ENCODE results near the gene NDE1.
"Not testable (repeated sequence)": the region's sequence is repeated elsewhere in the genome, so short reads cannot be mapped to it uniquely, and the experiment has no call there.

The NDE1 gene

DNA sequence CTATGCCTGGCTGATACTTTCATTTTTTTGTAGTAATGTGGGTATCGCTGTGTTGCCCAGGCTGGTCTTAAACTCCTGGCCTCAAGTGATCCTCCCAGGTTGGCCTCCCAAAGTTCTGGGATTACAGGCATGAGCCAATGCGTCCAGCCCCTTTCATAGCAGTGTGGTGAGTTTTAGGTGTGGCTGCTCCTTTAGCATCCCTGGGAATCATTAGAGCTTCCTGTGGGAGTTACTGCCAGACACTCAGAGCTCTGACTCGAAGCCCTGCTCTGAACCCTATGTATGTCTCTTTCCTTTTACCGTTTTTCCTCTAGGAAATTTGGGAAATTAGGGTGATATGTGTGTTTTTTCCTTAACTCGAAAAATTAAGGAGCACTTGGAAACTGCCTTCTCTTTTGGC is 44.5 kb downstream of the NDE1 start:
- no peak for DNase-seq (ENCODE audit: low read depth in 2 of 2)

DNA sequence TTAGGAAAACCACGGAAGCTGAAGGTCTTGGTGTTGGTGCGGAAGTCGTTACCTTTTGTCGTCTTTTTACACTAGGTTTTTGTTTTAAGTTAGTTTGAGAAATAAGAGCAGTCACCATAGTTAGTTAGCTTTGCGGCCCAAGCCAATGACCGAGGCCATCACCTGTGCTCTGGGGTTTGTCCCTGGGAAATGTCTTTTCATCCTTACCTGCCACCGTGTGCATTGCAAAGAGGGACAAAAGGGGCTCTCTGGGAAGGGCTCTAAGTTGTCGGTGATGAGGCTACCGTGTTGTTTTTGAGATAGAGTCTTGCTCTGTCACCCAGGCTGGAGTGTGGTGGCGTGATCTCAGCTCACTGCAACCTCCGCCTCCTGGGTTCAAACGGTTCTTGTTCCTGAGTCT is 49.8 kb downstream of the NDE1 start:
- no peak for DNase-seq (ENCODE audit: low read depth in 2 of 2)

DNA sequence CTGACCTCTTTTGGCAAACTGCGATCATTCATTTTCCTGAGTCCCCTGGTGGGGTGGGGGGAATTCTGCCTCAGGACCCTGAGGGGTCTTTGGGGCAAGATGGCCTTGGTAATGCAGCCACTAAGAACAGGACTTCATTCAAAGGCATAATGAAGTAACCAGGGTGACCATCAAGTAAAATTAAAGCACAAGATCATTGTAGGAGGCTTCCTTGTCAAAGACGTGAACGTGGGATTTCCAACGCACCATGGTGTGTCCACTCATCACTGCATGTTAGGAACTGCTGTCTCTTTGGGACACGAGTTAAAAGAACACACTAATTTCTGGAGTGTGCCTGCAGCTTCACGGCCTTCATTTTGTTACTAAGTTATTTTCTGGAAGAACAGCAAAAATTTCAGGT is 51.3 kb downstream of the NDE1 start:
- no peak for DNase-seq (ENCODE audit: low read depth in 2 of 2)

GRCh38 chr16:15701975-15702970 is 52.2 kb downstream of the NDE1 start:
- DNase-seq (ENCODE audit: low read depth in 2 of 2): no peak

DNA sequence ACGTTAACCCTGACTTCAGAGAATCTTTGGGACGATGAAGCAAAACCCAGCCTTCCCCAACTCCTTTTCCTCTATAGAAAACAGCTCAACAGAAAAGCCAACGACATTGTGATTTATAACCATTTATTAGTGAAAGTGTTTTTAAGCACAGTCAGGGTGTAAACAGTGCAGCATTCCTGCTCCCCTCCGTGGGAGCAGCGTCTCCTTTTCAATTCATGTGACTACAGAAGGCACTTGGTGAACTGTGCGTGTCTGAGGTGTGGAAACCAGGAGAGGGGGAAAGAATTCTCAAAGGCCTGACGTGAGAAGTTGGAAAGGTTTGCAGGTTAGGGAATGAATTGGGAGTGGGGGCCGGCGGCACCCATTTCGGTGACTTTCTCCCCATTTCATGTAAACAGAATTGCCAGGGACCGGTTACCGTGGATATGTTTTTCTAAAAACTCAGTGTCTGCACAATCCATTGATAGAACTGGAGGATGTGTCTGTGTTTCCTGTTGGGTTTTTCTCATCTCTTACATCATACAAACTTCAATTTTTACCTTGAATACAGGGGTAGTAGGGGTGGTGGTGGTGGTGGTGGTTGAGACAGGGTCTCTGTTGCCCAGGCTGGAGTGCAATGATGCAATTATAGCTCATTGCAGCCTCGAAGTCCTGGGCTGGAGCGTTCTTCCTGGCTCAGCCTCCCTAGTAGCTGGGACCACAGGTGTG is 53.1 kb downstream of the NDE1 start:
- no peak for DNase-seq (ENCODE audit: low read depth in 2 of 2)

DNA sequence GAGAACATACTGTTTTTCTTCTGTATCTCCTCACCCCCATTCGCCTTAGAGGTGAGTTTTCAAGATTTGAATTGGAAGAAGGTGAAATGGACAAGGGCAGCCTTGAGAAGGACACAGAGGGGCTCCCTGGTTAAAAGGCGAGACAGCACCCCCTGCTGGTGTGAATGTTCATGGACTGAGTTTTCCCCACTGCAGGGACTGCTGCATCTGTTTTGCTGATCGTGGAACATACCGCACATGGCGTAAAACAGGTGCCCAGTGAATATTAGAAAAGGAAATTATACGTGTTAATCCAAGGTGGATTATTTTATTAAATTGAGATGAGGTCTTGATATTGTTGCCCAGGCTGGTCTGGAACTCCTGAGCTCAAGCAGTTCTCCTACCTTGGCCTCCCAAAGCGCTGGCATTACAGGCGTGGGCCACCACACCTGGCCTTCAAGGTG is 54.5 kb downstream of the NDE1 start:
- DNase-seq (ENCODE audit: low read depth in 2 of 2): peak; percentile 37 to 77

DNA sequence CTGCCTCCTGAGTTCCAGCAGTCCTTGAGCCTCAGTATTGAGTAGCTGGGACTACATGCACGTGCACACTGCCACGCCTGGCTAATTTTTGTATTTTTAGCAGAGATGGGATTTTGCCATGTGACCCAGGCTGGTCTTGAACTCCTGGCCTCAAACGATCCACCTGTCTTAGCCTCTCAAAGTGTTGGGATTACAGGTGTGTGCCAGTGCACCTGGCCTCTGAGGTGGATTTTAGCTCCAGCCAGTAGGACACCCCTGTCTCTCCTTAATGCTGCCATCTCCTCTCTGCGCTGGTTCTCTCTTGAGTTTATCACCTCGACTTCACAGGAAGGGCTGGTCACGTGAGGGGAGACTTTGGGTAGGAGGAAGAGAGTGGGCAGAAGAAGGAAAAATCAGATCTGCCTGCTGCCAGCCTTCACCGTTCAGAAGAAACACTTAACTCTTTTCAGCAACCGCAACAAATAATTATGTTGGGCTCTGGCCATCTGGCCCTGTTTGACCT is 55.1 kb downstream of the NDE1 start:
- DNase-seq (ENCODE audit: low read depth in 2 of 2): no peak

GRCh38 chr16:15707332-15707731 is 57.3 kb downstream of the NDE1 start:
- DNase-seq (ENCODE audit: low read depth in 2 of 2): no peak

- DNase-seq (ENCODE audit: low read depth in 2 of 2): no peak
Measured at GRCh38 chr16:15708096-15708495, 58.1 kb downstream of the NDE1 start.

- no peak for DNase-seq (ENCODE audit: low read depth in 2 of 2)
Measured at GRCh38 chr16:15708997-15709396, 59.0 kb downstream of the NDE1 start.

- no peak for DNase-seq (ENCODE audit: low read depth in 2 of 2)
Measured at GRCh38 chr16:15714393-15715172, 64.5 kb downstream of the NDE1 start.

GRCh38 chr16:15715221-15715620 is 65.2 kb downstream of the NDE1 start:
- no peak for DNase-seq (ENCODE audit: low read depth in 2 of 2)

- DNase-seq (ENCODE audit: low read depth in 2 of 2): no peak
Measured at GRCh38 chr16:15716694-15717447, 66.8 kb downstream of the NDE1 start.

DNA sequence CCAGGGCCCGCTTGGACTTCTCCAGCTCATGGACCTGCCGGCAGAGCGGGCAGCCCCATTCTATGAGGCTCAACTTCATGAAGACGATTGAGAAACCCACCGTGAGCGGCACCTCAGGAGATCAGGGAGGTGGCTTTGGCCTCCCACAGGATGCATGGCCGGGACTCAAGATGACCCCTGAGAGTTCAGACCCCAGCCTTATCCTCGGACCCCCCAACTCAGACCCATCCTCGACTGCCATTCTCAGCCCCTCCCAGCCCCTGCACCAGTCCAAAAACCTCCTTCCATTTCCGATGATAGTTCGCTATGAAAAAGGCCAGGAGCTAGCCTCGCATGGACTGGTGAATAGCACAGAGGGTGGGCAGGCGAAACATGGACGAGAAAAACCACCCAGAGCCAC is 71.0 kb downstream of the NDE1 start:
- no peak for DNase-seq (ENCODE audit: low read depth in 2 of 2)

- DNase-seq (ENCODE audit: low read depth in 2 of 2): no peak
Measured at GRCh38 chr16:15723808-15724207, 73.8 kb downstream of the NDE1 start.

DNA sequence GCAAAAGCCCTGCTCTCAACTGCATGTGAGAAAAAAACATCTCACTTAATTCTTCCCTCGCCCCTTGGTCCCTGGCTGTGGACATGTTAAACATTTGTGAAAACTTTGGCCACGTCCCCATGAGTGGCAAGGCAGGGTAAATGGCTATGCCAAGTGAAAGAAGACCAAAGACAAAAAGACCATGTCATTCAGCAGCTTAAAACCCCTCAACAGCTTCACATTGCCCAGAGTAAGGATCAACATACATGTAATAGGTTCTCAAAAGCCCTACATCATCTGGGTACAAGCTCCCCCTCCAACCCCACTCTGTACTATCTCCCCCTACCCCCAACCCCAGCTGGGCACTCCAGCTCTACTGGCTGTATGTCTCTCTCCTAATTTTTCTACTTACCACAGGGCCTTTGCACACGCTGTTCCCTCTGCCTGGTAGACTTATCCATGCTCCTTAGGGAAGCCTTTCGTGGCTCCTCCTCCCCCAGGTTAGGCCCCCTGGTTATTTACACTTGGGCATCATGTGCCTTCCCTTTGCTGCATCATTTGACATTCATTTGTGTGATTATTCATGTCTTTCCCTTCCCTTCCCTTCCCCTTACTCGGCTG is 75.7 kb downstream of the NDE1 start:
- DNase-seq (ENCODE audit: low read depth in 2 of 2): no peak

DNA sequence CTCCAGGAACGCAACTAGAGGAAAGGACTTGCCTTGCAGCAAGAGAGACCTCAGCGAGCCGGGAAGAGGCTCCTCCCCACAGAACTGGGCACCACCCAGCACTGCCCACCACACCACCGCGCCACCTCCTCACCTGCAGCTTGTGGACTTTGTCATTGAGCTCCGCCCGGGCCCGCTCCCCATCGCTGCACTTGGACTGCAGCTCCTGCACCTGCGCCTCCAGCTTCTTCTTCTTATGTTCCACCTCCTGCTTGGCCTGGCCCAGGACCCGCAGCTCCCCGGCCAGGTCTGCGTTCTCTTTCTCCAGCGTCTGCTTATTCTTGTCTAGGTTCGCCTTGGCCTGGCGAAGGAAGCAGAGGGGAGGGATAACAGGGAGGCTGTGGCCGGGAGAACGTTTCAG is 76.7 kb downstream of the NDE1 start:
- DNase-seq (ENCODE audit: low read depth in 2 of 2): no peak

- DNase-seq (ENCODE audit: low read depth in 2 of 2): not testable (repeated sequence)
Measured at GRCh38 chr16:15727697-15728096, 77.7 kb downstream of the NDE1 start.

DNA sequence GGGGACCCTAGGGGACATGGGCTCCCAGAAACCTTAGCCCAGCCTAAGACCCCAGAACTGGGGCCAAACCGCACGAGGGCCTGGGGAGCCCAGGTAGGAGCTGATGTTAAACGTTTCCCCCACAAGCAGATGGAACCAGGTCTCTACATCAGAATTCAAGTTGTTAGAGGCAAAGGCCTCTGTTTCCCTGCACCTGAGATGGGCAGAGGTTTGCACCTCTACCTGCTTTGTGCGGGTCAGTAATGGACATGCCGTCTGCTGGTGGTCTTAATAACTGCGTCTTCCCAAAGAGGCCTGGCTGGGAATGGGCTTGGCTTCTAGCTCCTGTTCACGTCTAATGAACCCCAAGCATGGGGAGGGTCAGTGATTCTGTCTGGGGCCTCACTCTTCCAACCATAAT is 79.1 kb downstream of the NDE1 start:
- DNase-seq (ENCODE audit: low read depth in 2 of 2): no peak

DNA sequence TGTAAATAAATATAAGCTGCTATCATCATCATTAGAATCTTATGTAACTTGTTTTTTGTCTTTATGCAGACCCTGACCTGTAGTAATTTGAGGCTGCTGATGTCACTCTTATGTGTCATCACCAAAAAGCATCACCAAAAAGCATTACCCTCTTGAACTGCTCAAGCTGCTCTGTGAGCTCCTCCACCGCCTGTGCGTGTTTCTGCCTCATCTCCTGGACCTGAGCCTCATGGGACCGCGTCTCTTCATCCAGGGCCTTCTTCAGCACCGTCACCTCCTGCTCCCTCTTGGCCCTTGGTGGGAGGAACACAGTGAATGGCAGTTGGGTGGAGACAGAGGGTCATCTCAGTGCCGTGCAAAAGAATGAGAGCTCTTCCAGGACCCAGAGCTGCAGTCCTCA is 82.4 kb downstream of the NDE1 start:
- no peak for DNase-seq (ENCODE audit: low read depth in 2 of 2)

DNA sequence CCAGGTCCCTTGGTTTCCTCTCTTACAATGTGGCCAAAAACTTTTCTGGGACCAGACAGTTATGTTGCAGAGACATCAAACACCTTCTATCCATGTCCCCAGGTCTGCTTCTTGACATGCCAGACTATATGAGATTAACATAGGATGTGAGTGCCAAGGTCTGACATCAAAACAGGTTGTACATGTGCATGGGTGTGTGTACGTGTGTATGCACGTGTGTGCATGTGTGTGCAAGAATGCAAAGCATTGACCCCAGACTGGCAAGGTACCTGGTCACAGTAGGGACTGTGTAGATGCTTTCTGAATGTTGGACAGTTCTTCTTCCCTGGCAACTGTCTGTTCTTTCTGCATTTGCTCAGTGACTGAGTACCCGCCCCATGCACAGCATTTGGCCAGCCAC is 85.6 kb downstream of the NDE1 start:
- DNase-seq (ENCODE audit: low read depth in 2 of 2): no peak
